SK-N-MC (cell line): ENCODE results near the gene DYDC2.

Experiments
- EZH2 ChIP-seq: fragments of 200-600 bp; sonication (generic); IDR thresholded peaks from one replicate; pipeline ENCODE4 v1.6.1; 2017; ENCODE audit warnings: antibody characterized with exemption
- POLR2AphosphoS5 ChIP-seq: IDR thresholded peaks from 2 replicates; pipeline ENCODE4 v1.6.1; 2012; ENCODE audit warnings: mild to moderate bottlenecking, low read depth, low read length, borderline replicate concordance

- no peak for TF ChIP-seq EZH2
- no peak for TF ChIP-seq POLR2AphosphoS5
These were observed 49.6 kb downstream of the DYDC2 start for GRCh38 chr10:80406204-80406603.
